WERI-Rb-1 (cell line): Measurements from ENCODE around the gene SLC4A5.

Experiments used
- DNase-seq: peaks from one replicate; pipeline ENCODE4 v3.0.0-alpha.2; 2020
- H3K27ac ChIP-seq: fragments of 250-450 bp; sonication (Bioruptor Pico); 2 replicates; pipeline ENCODE4 v1.5.1; 2020; ENCODE audit warnings: mild to moderate bottlenecking, moderate library complexity
- H3K27me3 ChIP-seq: fragments of 250-450 bp; sonication (Bioruptor Pico); 2 replicates; pipeline ENCODE4 v1.5.1; 2021; ENCODE audit warnings: mild to moderate bottlenecking, low read depth, moderate library complexity; ENCODE audit not compliant: insufficient read depth, severe bottlenecking
- H3K36me3 ChIP-seq: fragments of 250-450 bp; sonication (Bioruptor Pico); 2 replicates; pipeline ENCODE4 v1.5.1; 2020; ENCODE audit warnings: mild to moderate bottlenecking, moderate library complexity
- H3K4me3 ChIP-seq: 2 replicates; pipeline ENCODE4 v1.5.1; 2011; ENCODE audit warnings: low read depth, mild to moderate bottlenecking, control low read depth, low read length
- H3K9me3 ChIP-seq: fragments of 250-450 bp; sonication (Bioruptor Pico); 2 replicates; pipeline ENCODE4 v1.5.1; 2021; ENCODE audit warnings: mild to moderate bottlenecking, moderate library complexity; ENCODE audit not compliant: severe bottlenecking
- CTCF ChIP-seq: IDR thresholded peaks from 2 replicates; pipeline ENCODE4 v1.5.1; 2011; ENCODE audit warnings: low read depth, mild to moderate bottlenecking, control low read depth, inconsistent platforms, low read length

The SLC4A5 gene

GRCh38 chr2:74312913-74313312, 30.3 kb downstream of the SLC4A5 start:
- DNase-seq: no peak
- Histone ChIP-seq H3K27ac (no peak overlapping the region), H3K9me3 (no peaks in the 10 kb centered on the region), H3K4me3 (no peak overlapping the region), H3K27me3 (no peaks in the 10 kb centered on the region), H3K36me3 (peaks cover 8% of the 10 kb centered on the region)
- TF ChIP-seq CTCF: no peak

GRCh38 chr2:74307720-74308119, 35.5 kb downstream of the SLC4A5 start:
- TF ChIP-seq CTCF: no peak
- Histone ChIP-seq H3K36me3 (peaks cover 3% of the 10 kb centered on the region; the same call in 1 of the 2 replicates), H3K27me3 (no peaks in the 10 kb centered on the region), H3K9me3 (no peaks in the 10 kb centered on the region), H3K27ac (no peak overlapping the region), H3K4me3 (no peak overlapping the region)
- DNase-seq: no peak

- TF ChIP-seq CTCF: no peak
Measured at GRCh38 chr2:74304332-74305148, 38.7 kb downstream of the SLC4A5 start.

GRCh38 chr2:74302865-74303264, 40.4 kb downstream of the SLC4A5 start:
- Histone ChIP-seq H3K4me3 (no peak overlapping the region), H3K9me3 (peaks cover 7% of the 10 kb centered on the region), H3K27me3 (no peaks in the 10 kb centered on the region), H3K27ac (no peak overlapping the region), H3K36me3 (peaks cover 7% of the 10 kb centered on the region)
- no peak for DNase-seq
- TF ChIP-seq CTCF: no peak

More at GRCh38 chr2:74304332-74305148, 38.7 kb downstream of the SLC4A5 start:
- no peaks in the 10 kb centered on the region for H3K9me3 ChIP-seq
- peaks cover 7% of the 10 kb centered on the region for H3K36me3 ChIP-seq
- H3K27ac ChIP-seq: no peak overlapping the region
- DNase-seq: no peak
- H3K27me3 ChIP-seq: no peaks in the 10 kb centered on the region
- no peak overlapping the region for H3K4me3 ChIP-seq

- H3K4me3 ChIP-seq: no peak overlapping the region
- peaks cover 7% of the 10 kb centered on the region for H3K36me3 ChIP-seq
- DNase-seq: no peak
- no peaks in the 10 kb centered on the region for H3K27me3 ChIP-seq
- no peak for TF ChIP-seq CTCF
- H3K9me3 ChIP-seq: peaks cover 7% of the 10 kb centered on the region
- H3K27ac ChIP-seq: no peak overlapping the region
Measured at GRCh38 chr2:74301262-74301661, 42.0 kb downstream of the SLC4A5 start.
